Neuronal stem cell (in vitro differentiated cells): Measurements from ENCODE around the gene CYGB.

Experiments
- DNase-seq: peaks from one replicate; pipeline ENCODE4 v3.0.0-alpha.2; 2013; ENCODE audit warnings: low spot score
- H2AFZ ChIP-seq: one replicate; pipeline ENCODE4 v1.6.1; 2013; ENCODE audit warnings: mild to moderate bottlenecking, low read length, inconsistent platforms
- H2AK5ac ChIP-seq: 2 replicates; pipeline ENCODE4 v1.6.1; 2013; ENCODE audit warnings: low read depth, mild to moderate bottlenecking, inconsistent platforms, low read length, moderate library complexity, mixed read lengths
- H2BK120ac ChIP-seq: 2 replicates; pipeline ENCODE4 v1.6.1; 2013; ENCODE audit warnings: low read depth, mild to moderate bottlenecking, inconsistent platforms, low read length, moderate library complexity, mixed read lengths
- H2BK12ac ChIP-seq: one replicate; pipeline ENCODE4 v1.6.1; 2013; ENCODE audit warnings: low read length, inconsistent platforms
- H2BK15ac ChIP-seq: 2 replicates; pipeline ENCODE4 v1.6.1; 2013; ENCODE audit warnings: mild to moderate bottlenecking, low read length, inconsistent platforms, mixed read lengths
- H2BK5ac ChIP-seq: one replicate; pipeline ENCODE4 v1.6.1; 2013; ENCODE audit warnings: inconsistent platforms, mild to moderate bottlenecking, low read length, moderate library complexity
- H3K14ac ChIP-seq: one replicate; pipeline ENCODE4 v1.6.1; 2013; ENCODE audit warnings: low read length, inconsistent platforms
- H3K18ac ChIP-seq: 2 replicates; pipeline ENCODE4 v1.6.1; 2013; ENCODE audit warnings: low read length, inconsistent platforms
- H3K23ac ChIP-seq: 2 replicates; pipeline ENCODE4 v1.6.1; 2013; ENCODE audit warnings: low read depth, mild to moderate bottlenecking, mixed read lengths, low read length, inconsistent platforms; ENCODE audit not compliant: poor library complexity
- H3K27ac ChIP-seq: replicated peaks from 3 replicates; pipeline ENCODE4 v1.5.1; 2013; ENCODE audit warnings: low read length, inconsistent platforms
- H3K27me3 ChIP-seq, 3 experiments: 2 replicates each; pipeline ENCODE4 v1.6.1; 2013; ENCODE audit warnings: low read length in 3 of 3, mild to moderate bottlenecking in 2 of 3, inconsistent platforms in 1 of 3, low read depth in 1 of 3, mixed read lengths in 1 of 3, moderate library complexity in 1 of 3; ENCODE audit not compliant: control insufficient read depth in 3 of 3, insufficient read depth in 3 of 3
- H3K36me3 ChIP-seq, 2 donors: replicated peaks in 1 of 2; 2 replicates each; pipeline ENCODE4 v1.6.1; 2013; ENCODE audit warnings: low read length in 2 of 2; ENCODE audit not compliant: control insufficient read depth in 2 of 2, insufficient read depth in 2 of 2
- H3K4ac ChIP-seq: 2 replicates; pipeline ENCODE4 v1.6.1; 2013; ENCODE audit warnings: inconsistent platforms, mild to moderate bottlenecking, low read length, moderate library complexity
- H3K4me1 ChIP-seq, 2 donors: 1 replicate in 1 of 2; 2 replicates in 1 of 2; pipeline ENCODE4 v1.6.1; 2013; ENCODE audit warnings: low read length in 2 of 2, low read depth in 1 of 2; ENCODE audit not compliant: control insufficient read depth in 2 of 2, insufficient read depth in 1 of 2
- H3K4me2 ChIP-seq: one replicate; pipeline ENCODE4 v1.6.1; 2013; ENCODE audit warnings: mild to moderate bottlenecking, low read length, inconsistent platforms; ENCODE audit not compliant: insufficient read depth, poor library complexity, severe bottlenecking
- H3K4me3 ChIP-seq, 2 donors: 2 replicates each; pipeline ENCODE4 v1.5.1; 2013; ENCODE audit warnings: low read length in 2 of 2, mild to moderate bottlenecking in 2 of 2, inconsistent platforms in 1 of 2, moderate library complexity in 1 of 2
- H3K79me1 ChIP-seq: one replicate; pipeline ENCODE4 v1.6.1; 2013; ENCODE audit warnings: low read depth, mild to moderate bottlenecking, inconsistent platforms, low read length, moderate library complexity
- H3K9ac ChIP-seq: one replicate; pipeline ENCODE4 v1.6.1; 2013; ENCODE audit warnings: mild to moderate bottlenecking, low read depth, low read length, inconsistent platforms; ENCODE audit not compliant: poor library complexity
- H3K9me3 ChIP-seq, 2 donors: replicated peaks in 1 of 2; 2 replicates each; pipeline versions ENCODE3 to v1.6.1; 2013; ENCODE audit warnings: low read length in 2 of 2, mild to moderate bottlenecking in 2 of 2, inconsistent platforms in 1 of 2, low read depth in 1 of 2, mixed read lengths in 1 of 2, moderate library complexity in 1 of 2; ENCODE audit not compliant: control insufficient read depth in 2 of 2, insufficient read depth in 1 of 2
- H4K8ac ChIP-seq: one replicate; pipeline ENCODE4 v1.6.1; 2013; ENCODE audit warnings: low read depth, mild to moderate bottlenecking, inconsistent platforms, low read length, moderate library complexity
- H4K91ac ChIP-seq: one replicate; pipeline ENCODE4 v1.6.1; 2013; ENCODE audit warnings: low read length, low read depth, mild to moderate bottlenecking, inconsistent platforms; ENCODE audit not compliant: poor library complexity
- WGBS, 2 donors: extraction: QIAGEN DNeasy Blood & Tissue Kit; methylation state at CpG; one replicate each; pipeline ENCODE4 v1.1.7; 2013; ENCODE audit warnings: missing lambda C conversion rate in 2 of 2, mixed read lengths in 1 of 2; ENCODE audit not compliant: insufficient read length in 2 of 2, insufficient replicate concordance in 1 of 2; ENCODE audit errors: extremely low coverage in 2 of 2; 5-methylcytosine and 5-hydroxymethylcytosine counted together

Gene CYGB

DNA sequence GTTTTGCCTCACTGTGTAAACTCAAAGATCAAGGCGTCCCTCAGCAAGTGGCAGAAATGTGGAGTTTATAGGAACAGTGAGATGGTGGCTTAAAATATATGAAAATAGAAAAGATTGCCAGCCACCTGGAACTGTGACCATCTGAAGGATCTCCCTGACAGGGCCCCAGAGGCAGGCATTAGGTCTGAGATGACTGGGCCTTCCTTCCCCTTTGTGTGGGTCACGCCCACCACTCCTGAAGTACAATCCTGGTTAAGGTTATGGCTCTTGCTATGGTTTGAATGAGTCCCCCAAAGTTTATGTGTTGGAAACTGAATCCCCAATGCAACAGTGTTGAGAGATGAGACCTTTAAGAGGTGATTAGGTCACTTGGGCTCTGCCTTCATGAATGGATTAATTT, 41.8 kb upstream of the CYGB start:
- Histone ChIP-seq H3K79me1 (no peaks in the 10 kb centered on the region), H3K18ac (no peak overlapping the region), H3K4ac (no peak overlapping the region), H3K4me3 (no peak overlapping the region), H3K14ac (no peak overlapping the region), H2BK15ac (no peak overlapping the region), H3K27ac (no peak overlapping the region), H2AK5ac (no peak overlapping the region), H3K23ac (no peak overlapping the region), H2AFZ (no peak overlapping the region), H2BK12ac (no peak overlapping the region), H2BK5ac (no peak overlapping the region), H2BK120ac (no peak overlapping the region), H4K8ac (no peak overlapping the region), H3K36me3 (no peaks in the 10 kb centered on the region), H3K9ac (no peak overlapping the region), H3K4me1 (peaks cover 3 to 12% of the 10 kb centered on the region in 2 donors), H3K4me2 (no peak overlapping the region), H3K9me3 (no peaks in the 10 kb centered on the region), H4K91ac (no peak overlapping the region), H3K27me3 (peaks cover 0 to 41% (median 10%) of the 10 kb centered on the region in 3 experiments)
- no peak for DNase-seq
- no CpG with 5 or more reads among the region's 2 CpGs for WGBS, 2 donors

DNA sequence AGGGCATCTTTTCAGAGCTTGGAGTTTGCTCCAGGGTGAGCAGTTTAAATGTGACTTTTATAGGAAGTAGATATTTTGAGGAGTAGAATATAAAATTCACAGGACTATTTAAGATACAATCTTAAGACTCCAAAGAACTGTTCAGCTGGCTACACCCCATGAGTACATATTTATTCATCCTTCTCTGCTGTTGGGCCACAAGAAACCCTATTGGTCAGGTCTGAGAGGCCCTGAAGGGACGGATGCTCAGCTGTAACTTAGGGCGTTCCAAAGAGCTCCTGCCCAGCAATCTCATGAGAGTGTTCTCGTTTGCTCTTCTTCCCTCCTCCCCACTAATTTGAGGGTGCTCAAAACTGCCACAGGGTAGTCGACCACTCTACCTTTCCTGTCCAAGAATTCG, 40.9 kb upstream of the CYGB start:
- no peak overlapping the region for H2BK12ac ChIP-seq
- H3K79me1 ChIP-seq = no peaks in the 10 kb centered on the region
- no peak overlapping the region for H2BK15ac ChIP-seq
- H2BK120ac ChIP-seq = no peak overlapping the region
- peaks cover 0 to 33% (median 6%) of the 10 kb centered on the region in 3 experiments for H3K27me3 ChIP-seq
- no CpG with 5 or more reads among the region's 5 CpGs for WGBS, 2 donors
- H3K18ac ChIP-seq = no peak overlapping the region
- no peak overlapping the region for H2BK5ac ChIP-seq
- no peak for DNase-seq
- no peak overlapping the region for H3K4me2 ChIP-seq
- no peak overlapping the region for H3K4me3 ChIP-seq
- H3K9ac ChIP-seq = no peak overlapping the region
- no peak overlapping the region for H2AFZ ChIP-seq
- H3K27ac ChIP-seq = no peak overlapping the region
- no peak overlapping the region for H4K91ac ChIP-seq
- no peaks in the 10 kb centered on the region for H3K36me3 ChIP-seq
- no peak overlapping the region for H3K4ac ChIP-seq
- H3K9me3 ChIP-seq = no peaks in the 10 kb centered on the region
- no peak overlapping the region for H3K14ac ChIP-seq
- H4K8ac ChIP-seq = no peak overlapping the region
- H2AK5ac ChIP-seq = no peak overlapping the region
- peaks cover 3 to 12% of the 10 kb centered on the region in 2 donors for H3K4me1 ChIP-seq
- H3K23ac ChIP-seq = no peak overlapping the region

DNA sequence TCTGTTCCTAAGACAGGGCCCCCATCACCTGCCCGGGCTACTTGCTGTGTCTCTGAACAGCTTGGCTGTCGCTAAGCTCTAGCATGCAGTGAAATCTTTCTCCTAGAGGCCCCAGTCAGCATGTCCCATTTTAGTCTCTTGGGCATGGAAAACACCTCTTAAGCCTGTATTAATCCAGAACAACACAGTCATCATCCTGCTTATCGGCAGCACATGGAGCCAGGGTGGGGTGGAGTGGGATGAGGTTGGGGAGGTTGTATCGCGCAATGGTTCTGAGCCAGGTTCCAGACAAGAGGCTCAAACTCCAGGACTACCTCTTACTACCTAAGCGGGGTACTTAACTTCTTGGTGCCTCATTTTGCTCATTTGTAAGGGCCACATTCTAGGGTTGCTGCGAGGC, 40.4 kb upstream of the CYGB start:
- no peak overlapping the region for H2BK12ac ChIP-seq
- H3K9ac ChIP-seq = no peak overlapping the region
- no peak overlapping the region for H3K14ac ChIP-seq
- H3K79me1 ChIP-seq = no peaks in the 10 kb centered on the region
- H2BK5ac ChIP-seq = no peak overlapping the region
- no CpG with 5 or more reads among the region's 7 CpGs for WGBS, 2 donors
- no peak overlapping the region for H3K4ac ChIP-seq
- H3K36me3 ChIP-seq = no peaks in the 10 kb centered on the region
- H3K4me1 ChIP-seq = peaks cover 3 to 12% of the 10 kb centered on the region in 2 donors
- DNase-seq = no peak
- no peak overlapping the region for H2BK15ac ChIP-seq
- no peak overlapping the region for H2AK5ac ChIP-seq
- H4K91ac ChIP-seq = no peak overlapping the region
- no peak overlapping the region for H3K23ac ChIP-seq
- H2BK120ac ChIP-seq = no peak overlapping the region
- H2AFZ ChIP-seq = no peak overlapping the region
- H3K4me3 ChIP-seq = no peak overlapping the region
- no peak overlapping the region for H3K18ac ChIP-seq
- no peak overlapping the region for H3K4me2 ChIP-seq
- peaks cover 0 to 29% (median 5%) of the 10 kb centered on the region in 3 experiments for H3K27me3 ChIP-seq
- no peaks in the 10 kb centered on the region for H3K9me3 ChIP-seq
- H3K27ac ChIP-seq = no peak overlapping the region
- H4K8ac ChIP-seq = no peak overlapping the region

DNA sequence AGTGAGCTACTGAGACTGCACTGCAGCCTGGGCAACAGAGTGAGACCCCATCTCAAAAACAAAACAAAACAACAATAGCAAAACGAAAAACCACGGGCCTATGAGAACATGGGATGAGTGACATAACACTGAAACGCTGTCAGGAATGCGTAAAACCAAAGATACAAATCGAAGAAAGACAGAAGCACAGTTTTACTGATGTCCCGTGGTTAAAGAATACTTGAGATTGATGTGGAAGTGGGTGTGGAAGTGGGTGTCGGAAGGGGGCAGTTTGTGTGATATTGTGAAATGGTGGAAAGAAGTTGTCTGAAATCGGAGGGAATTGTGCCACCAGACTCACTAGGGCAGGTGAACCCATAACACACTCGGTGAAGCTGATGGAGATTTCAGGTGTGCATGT, 38.7 kb upstream of the CYGB start:
- 100% methylated on average over 2 of the region's 9 CpGs; no CpG with 5 or more reads in 1 of the 2 donors for WGBS, 2 donors
- Histone ChIP-seq H3K27ac (no peak overlapping the region), H2BK15ac (no peak overlapping the region), H2AFZ (no peak overlapping the region), H3K9ac (no peak overlapping the region), H3K36me3 (no peaks in the 10 kb centered on the region), H3K18ac (no peak overlapping the region), H2AK5ac (no peak overlapping the region), H3K79me1 (no peaks in the 10 kb centered on the region), H4K8ac (no peak overlapping the region), H3K14ac (no peak overlapping the region), H3K4me2 (no peak overlapping the region), H2BK12ac (no peak overlapping the region), H3K4me3 (no peak overlapping the region), H2BK5ac (no peak overlapping the region), H4K91ac (no peak overlapping the region), H3K9me3 (no peaks in the 10 kb centered on the region), H3K27me3 (peaks cover 0 to 15% (median 2%) of the 10 kb centered on the region in 3 experiments), H3K4me1 (peaks cover 3 to 7% of the 10 kb centered on the region in 2 donors), H3K4ac (no peak overlapping the region), H2BK120ac (no peak overlapping the region), H3K23ac (no peak overlapping the region)
- DNase-seq = no peak
